Gastrocnemius medialis (tissue), 4 donors: Measurements from ENCODE around the gene LINGO1.

ENCODE experiments used
- POLR2A ChIP-seq, 2 donors: fragments of 450-650 bp; IDR thresholded peaks; one replicate each; pipeline ENCODE4 v1.6.1; 2017; ENCODE audit warnings: antibody characterized with exemption in 2 of 2, mild to moderate bottlenecking in 2 of 2, moderate library complexity in 2 of 2
- TF ChIP-seq, protein P1 (sequence below), 5 experiments: fragments of 450-650 bp in 3 of 5; fragments of 200-600 bp in 2 of 5; sonication (generic) in 2 of 5; IDR thresholded peaks in 4 of 5; conservative IDR thresholded peaks in 1 of 5; 1 replicate in 4 of 5; 2 replicates in 1 of 5; pipeline ENCODE4 v1.5.1; 2016 to 2019; ENCODE audit warnings: antibody characterized with exemption in 5 of 5, mild to moderate bottlenecking in 3 of 5, moderate library complexity in 3 of 5

DNA sequence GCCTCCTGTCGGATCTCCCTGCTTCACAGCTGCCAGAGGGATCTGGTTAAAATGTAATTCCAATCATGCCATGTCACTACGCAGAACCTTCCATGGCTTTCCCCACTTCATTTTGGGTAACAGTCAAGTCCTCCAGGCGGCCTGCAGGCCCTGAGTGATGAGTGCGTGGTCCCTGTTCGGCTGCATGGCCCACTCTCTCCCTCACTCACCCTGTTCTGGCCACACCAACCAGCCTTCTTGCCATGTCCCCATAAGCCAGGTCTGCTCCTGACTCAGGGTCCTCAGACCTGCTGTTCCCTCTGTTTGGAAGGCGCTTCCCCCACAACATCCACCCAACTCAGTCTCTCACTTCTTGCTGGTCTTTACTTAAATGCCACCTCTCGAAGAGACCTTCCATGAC, 41.6 kb upstream of the LINGO1 start:
- TF ChIP-seq, protein P1, sequence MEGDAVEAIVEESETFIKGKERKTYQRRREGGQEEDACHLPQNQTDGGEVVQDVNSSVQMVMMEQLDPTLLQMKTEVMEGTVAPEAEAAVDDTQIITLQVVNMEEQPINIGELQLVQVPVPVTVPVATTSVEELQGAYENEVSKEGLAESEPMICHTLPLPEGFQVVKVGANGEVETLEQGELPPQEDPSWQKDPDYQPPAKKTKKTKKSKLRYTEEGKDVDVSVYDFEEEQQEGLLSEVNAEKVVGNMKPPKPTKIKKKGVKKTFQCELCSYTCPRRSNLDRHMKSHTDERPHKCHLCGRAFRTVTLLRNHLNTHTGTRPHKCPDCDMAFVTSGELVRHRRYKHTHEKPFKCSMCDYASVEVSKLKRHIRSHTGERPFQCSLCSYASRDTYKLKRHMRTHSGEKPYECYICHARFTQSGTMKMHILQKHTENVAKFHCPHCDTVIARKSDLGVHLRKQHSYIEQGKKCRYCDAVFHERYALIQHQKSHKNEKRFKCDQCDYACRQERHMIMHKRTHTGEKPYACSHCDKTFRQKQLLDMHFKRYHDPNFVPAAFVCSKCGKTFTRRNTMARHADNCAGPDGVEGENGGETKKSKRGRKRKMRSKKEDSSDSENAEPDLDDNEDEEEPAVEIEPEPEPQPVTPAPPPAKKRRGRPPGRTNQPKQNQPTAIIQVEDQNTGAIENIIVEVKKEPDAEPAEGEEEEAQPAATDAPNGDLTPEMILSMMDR (IDR thresholded peaks at IDR 0.05 in 4 of 5, conservative IDR thresholded peaks at IDR 0.05 in 1 of 5): no peak
- TF ChIP-seq POLR2A (IDR thresholded peaks at IDR 0.05): no peak
